DOHH2 (cell line): ENCODE data around the gene ABCG1.

Experiments
- H3F3A ChIP-seq: fragments of 200-600 bp; sonication (generic), shearing (Covaris generic); 2 replicates; pipeline ENCODE4 v1.6.0; 2016; ENCODE audit warnings: antibody characterized with exemption, mild to moderate bottlenecking; ENCODE audit not compliant: control insufficient read depth, insufficient read depth
- H3K27ac ChIP-seq: fragments of 200-600 bp; sonication (generic); 2 replicates; pipeline ENCODE4 v1.5.1; 2014; ENCODE audit warnings: low read depth, mild to moderate bottlenecking, low read length, moderate library complexity
- H3K27me3 ChIP-seq: fragments of 200-600 bp; sonication (generic); 2 replicates; pipeline ENCODE4 v1.6.1; 2014; ENCODE audit warnings: mild to moderate bottlenecking, low read length, mixed read lengths; ENCODE audit not compliant: control insufficient read depth
- H3K36me3 ChIP-seq: fragments of 200-600 bp; sonication (generic); 2 replicates; pipeline ENCODE4 v1.6.1; 2014; ENCODE audit warnings: mild to moderate bottlenecking, low read length, moderate library complexity, mixed read lengths; ENCODE audit not compliant: control insufficient read depth
- H3K4me1 ChIP-seq: fragments of 200-600 bp; sonication (generic); 2 replicates; pipeline ENCODE4 v1.6.1; 2014; ENCODE audit warnings: mild to moderate bottlenecking, low read length, mixed read lengths; ENCODE audit not compliant: control insufficient read depth
- H3K4me2 ChIP-seq: fragments of 200-600 bp; sonication (generic); 2 replicates; pipeline ENCODE4 v1.6.0; 2014; ENCODE audit warnings: mild to moderate bottlenecking, low read length, moderate library complexity
- H3K4me3 ChIP-seq: fragments of 200-600 bp; sonication (generic); 2 replicates; pipeline ENCODE4 v1.5.1; 2014; ENCODE audit warnings: mild to moderate bottlenecking, low read length, mixed read lengths
- H3K79me2 ChIP-seq: fragments of 200-600 bp; sonication (generic); 2 replicates; pipeline ENCODE4 v1.6.1; 2014; ENCODE audit warnings: mild to moderate bottlenecking, low read length, mixed read lengths; ENCODE audit not compliant: control insufficient read depth
- H3K9me2 ChIP-seq: fragments of 200-600 bp; sonication (generic); replicated peaks from 2 replicates; pipeline ENCODE4 v1.6.1; 2014; ENCODE audit warnings: mild to moderate bottlenecking, low read length, mixed read lengths; ENCODE audit not compliant: control insufficient read depth
- H3K9me3 ChIP-seq: fragments of 200-600 bp; sonication (generic); 2 replicates; pipeline ENCODE4 v1.6.1; 2014; ENCODE audit warnings: antibody characterized with exemption, low read length, mixed read lengths; ENCODE audit not compliant: control insufficient read depth, insufficient read depth
- H4K20me1 ChIP-seq: fragments of 200-600 bp; sonication (generic); 2 replicates; pipeline ENCODE4 v1.6.0; 2014; ENCODE audit warnings: low read depth, mild to moderate bottlenecking, antibody characterized with exemption, low read length, moderate library complexity; ENCODE audit not compliant: control insufficient read depth, insufficient read depth
- CTCF ChIP-seq: fragments of 200-600 bp; sonication (generic); IDR thresholded peaks from one replicate; pipeline ENCODE4 v1.5.1; 2014; ENCODE audit warnings: antibody characterized with exemption, mild to moderate bottlenecking, low read depth, low read length; ENCODE audit not compliant: poor library complexity, severe bottlenecking
- EZH2phosphoT487 ChIP-seq: fragments of 200-600 bp; sonication (generic); IDR thresholded peaks from 2 replicates; pipeline ENCODE4 v1.6.1; 2017; ENCODE audit warnings: borderline replicate concordance, mild to moderate bottlenecking, antibody characterized with exemption, low read length, moderate library complexity, mixed read lengths

ABCG1 gene

GRCh38 chr21:42288962-42289361, 70.0 kb downstream of the ABCG1 start:
- no peaks in the 10 kb centered on the region for H3K9me2 ChIP-seq
- peaks cover 10% of the 10 kb centered on the region; the same call in 1 of the 2 replicates for H3K27me3 ChIP-seq
- no peak overlapping the region for H3K4me3 ChIP-seq
- TF ChIP-seq CTCF (no peak), EZH2phosphoT487 (no peak)
- H3F3A ChIP-seq, result no peaks in the 10 kb centered on the region
- no peak overlapping the region for H3K4me2 ChIP-seq
- no peak overlapping the region for H3K27ac ChIP-seq
- H3K4me1 ChIP-seq, result peaks cover 9% of the 10 kb centered on the region
- no peaks in the 10 kb centered on the region for H4K20me1 ChIP-seq
- H3K9me3 ChIP-seq, result peaks cover 8% of the 10 kb centered on the region; the same call in 1 of the 2 replicates
- no peaks in the 10 kb centered on the region for H3K79me2 ChIP-seq
- no peaks in the 10 kb centered on the region for H3K36me3 ChIP-seq

- no peaks in the 10 kb centered on the region for H3K36me3 ChIP-seq
- H3K4me1 ChIP-seq, result peaks cover 9% of the 10 kb centered on the region
- H3K27ac ChIP-seq, result no peak overlapping the region
Observed at GRCh38 chr21:42289926-42290325, 71.0 kb downstream of the ABCG1 start.

GRCh38 chr21:42290505-42290904, 71.6 kb downstream of the ABCG1 start:
- peaks cover 9% of the 10 kb centered on the region for H3K4me1 ChIP-seq
- no peak overlapping the region for H3K4me2 ChIP-seq
- H3K27me3 ChIP-seq, result peaks cover 9% of the 10 kb centered on the region; the same call in 1 of the 2 replicates
- no peaks in the 10 kb centered on the region for H3F3A ChIP-seq
- no peak overlapping the region for H3K27ac ChIP-seq
- H3K79me2 ChIP-seq, result no peaks in the 10 kb centered on the region
- H3K36me3 ChIP-seq, result no peaks in the 10 kb centered on the region
- H3K9me3 ChIP-seq, result peaks cover 8% of the 10 kb centered on the region; the same call in 1 of the 2 replicates
- H3K9me2 ChIP-seq, result no peaks in the 10 kb centered on the region
- no peak overlapping the region for H3K4me3 ChIP-seq
- no peaks in the 10 kb centered on the region for H4K20me1 ChIP-seq
- TF ChIP-seq CTCF (no peak), EZH2phosphoT487 (no peak)

More at GRCh38 chr21:42289926-42290325, 71.0 kb downstream of the ABCG1 start:
- Histone ChIP-seq H3K4me2 (no peak overlapping the region), H4K20me1 (no peaks in the 10 kb centered on the region), H3K9me2 (no peaks in the 10 kb centered on the region), H3K27me3 (peaks cover 10% of the 10 kb centered on the region; the same call in 1 of the 2 replicates), H3F3A (no peaks in the 10 kb centered on the region), H3K9me3 (peaks cover 8% of the 10 kb centered on the region; the same call in 1 of the 2 replicates), H3K79me2 (no peaks in the 10 kb centered on the region), H3K4me3 (no peak overlapping the region)
- no peak for TF ChIP-seq CTCF
- no peak for TF ChIP-seq EZH2phosphoT487
